NCI-H524 treated with DMSO at 0.1 percent for 48 hours (cell line): ENCODE results near the gene IZUMO2.

Source experiments
- DNase-seq: peaks from one replicate; lab custom pipeline; 2025; lab: John Stamatoyannopoulos, UW

The IZUMO2 gene

GRCh38 chr19:50162988-50163387 is at the start of gene IZUMO2:
IZUMO2 (minus strand) TSS chr19:50163281; CDS start chr19:50163194, 87 bp downstream.
- DNase-seq, result no peak

DNA sequence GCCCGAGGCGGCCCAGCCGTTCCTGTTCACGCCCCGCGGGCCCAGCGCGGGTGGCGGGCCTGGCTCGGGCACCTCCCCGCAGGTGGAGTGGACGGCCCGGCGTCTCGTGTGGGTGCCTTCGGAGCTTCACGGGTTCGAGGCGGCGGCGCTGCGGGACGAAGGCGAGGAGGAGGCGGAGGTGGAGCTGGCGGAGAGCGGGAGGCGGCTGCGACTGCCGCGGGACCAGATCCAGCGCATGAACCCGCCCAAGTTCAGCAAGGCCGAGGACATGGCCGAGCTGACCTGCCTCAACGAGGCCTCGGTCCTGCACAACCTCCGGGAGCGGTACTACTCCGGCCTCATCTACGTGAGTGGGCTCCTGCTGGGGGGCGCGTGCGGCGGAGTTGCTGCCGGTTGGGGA is 47.3 kb upstream of the IZUMO2 start:
- no peak for DNase-seq

DNA sequence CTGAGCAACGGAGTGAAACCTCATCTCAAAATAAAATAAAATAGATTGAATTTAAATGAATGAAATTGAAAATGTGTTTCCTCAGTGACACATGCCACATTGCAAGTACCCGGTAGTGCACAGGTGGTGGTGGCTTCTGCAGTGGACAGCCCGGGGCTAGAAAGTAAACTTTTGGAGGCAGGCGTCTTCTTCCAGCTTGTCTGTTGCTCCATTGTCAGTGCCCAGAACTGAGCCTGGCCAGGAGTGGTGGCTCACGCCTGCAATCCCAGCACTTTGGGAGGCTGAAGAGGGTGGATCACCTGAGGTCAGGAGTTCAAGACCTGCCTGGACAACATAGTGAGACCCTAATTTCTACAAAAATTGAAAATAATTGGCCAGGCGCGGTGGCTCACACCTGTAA is 46.0 kb upstream of the IZUMO2 start:
- DNase-seq, result no peak

GRCh38 chr19:50207730-50208129 is 44.6 kb upstream of the IZUMO2 start:
- no peak for DNase-seq

GRCh38 chr19:50206191-50206590 is 43.1 kb upstream of the IZUMO2 start:
- DNase-seq, result no peak

DNA sequence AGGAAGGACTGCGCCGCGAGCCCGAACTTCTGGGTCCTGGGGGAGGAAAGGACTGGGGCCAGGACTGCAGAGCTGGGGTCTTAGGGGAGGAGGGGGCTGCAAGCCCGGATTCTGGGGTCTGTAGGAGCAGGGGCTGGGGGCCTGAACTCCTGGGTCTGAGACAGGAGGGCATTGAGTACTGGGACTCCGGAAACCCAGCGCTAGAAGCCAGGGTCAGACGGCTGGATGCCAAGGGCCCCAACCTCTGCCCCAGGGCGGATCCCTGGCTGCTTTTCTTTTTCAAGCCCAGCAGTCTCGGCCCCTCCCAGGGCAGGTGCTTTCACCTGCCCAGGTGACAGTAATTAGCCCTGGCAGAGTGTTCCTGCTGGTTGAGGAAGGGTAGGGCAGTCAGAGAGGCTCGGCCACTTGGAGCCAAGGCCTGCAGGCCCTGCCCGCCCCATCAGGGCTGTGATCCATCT is 42.6 kb upstream of the IZUMO2 start:
- no peak for DNase-seq

GRCh38 chr19:50204811-50205675 is 42.0 kb upstream of the IZUMO2 start:
- DNase-seq, result no peak

DNA sequence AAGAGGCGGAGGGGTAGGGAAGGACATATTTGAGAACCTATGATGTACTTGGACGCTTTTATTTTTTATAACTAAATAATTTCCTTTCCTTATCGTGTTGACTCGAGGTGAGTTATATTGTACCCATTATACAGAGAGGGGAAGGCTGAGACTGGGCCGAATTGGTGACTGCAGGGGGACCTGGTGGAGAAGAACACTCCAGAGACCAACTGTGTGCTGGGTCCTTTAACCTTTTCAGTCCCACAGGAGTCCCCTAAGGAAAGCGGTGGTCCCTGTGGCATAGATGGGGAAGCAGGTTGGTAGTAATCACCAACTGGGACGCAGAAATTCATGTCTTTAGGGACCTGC is 41.0 kb upstream of the IZUMO2 start:
- DNase-seq, result no peak

DNA sequence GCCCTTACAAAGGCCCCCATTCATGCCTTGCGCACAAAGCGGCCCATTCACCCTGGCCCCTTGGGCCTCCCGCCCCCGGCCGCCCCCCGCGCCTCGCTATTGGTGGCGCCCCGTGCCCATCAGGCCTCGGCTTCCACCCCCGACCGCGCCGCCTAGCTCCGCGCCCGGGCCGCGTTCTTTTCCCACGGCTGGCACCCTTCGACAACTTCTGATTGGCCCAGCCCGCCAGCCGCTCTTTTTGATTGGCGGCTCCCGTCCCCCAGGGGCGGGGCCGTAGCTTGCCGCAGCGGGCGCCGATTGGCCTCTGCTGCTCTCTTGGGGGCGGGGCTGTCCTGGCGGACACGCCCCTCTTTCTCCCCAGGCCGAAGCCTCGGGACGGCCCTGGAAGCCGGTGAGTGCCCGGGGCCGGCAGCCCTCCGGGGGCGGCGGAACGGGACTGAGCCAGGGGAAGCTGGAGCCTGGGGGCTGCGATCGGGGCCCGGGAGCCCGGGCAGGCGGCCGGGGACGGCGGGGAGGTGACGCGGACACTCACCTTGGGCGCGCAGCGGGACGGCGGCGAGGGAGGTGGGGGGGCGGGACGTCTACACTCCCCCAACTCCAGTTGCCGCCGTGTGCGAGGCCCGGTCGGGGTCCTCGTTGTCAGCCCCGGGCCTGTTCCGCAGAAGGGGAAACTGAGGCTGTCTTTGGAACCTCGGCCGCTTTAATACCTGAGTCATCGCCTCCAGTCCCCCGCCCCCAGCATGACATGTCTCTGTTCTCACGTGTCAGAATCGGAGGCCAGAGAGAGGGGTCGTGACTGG is 40.4 kb upstream of the IZUMO2 start, which contains the start of gene MYH14:
Gene MYH14 (plus strand): TSS at position 342 of the 800 bp plus-strand sequence. CDS start 6,744 bp downstream, outside the sequence.
- DNase-seq, result no peak

DNA sequence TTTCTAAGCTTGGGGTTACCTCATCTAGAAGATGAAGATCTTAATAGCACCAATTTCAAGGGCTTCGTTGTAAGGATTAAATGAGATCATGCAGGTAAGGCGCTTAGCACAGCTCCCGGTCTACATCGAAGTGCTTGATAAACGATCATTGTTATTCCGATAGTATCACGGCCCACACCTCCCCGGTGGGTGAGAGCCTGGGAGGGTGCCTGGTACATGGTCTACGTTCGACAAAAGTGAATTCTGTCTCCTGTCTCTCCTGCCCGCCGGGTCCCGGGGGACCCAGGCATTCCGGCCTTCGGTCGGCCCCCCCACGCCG is 39.8 kb upstream of the IZUMO2 start:
- DNase-seq, result no peak

DNA sequence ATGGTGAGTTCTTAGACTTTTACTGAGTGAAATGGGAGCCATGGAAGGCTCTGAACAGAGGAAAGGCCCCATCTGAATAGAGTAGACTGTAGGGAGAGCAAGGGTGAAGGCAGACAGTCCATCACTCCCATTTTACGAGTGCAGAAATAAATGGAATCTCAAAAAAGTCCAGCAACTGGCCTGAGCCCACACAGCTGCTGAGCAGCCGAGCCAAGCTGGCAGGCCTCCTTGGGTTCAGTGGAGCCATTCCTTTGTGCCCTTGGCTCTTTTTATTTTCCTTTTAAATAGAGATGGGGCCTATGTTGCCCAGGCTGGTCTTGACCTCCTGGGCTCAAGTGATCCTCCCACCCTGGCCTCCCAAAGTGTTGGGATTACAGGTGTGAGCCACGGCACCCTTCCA is 39.3 kb upstream of the IZUMO2 start:
- no peak for DNase-seq

- DNase-seq, result no peak
Measured at GRCh38 chr19:50199259-50199555, 36.1 kb upstream of the IZUMO2 start.

DNA sequence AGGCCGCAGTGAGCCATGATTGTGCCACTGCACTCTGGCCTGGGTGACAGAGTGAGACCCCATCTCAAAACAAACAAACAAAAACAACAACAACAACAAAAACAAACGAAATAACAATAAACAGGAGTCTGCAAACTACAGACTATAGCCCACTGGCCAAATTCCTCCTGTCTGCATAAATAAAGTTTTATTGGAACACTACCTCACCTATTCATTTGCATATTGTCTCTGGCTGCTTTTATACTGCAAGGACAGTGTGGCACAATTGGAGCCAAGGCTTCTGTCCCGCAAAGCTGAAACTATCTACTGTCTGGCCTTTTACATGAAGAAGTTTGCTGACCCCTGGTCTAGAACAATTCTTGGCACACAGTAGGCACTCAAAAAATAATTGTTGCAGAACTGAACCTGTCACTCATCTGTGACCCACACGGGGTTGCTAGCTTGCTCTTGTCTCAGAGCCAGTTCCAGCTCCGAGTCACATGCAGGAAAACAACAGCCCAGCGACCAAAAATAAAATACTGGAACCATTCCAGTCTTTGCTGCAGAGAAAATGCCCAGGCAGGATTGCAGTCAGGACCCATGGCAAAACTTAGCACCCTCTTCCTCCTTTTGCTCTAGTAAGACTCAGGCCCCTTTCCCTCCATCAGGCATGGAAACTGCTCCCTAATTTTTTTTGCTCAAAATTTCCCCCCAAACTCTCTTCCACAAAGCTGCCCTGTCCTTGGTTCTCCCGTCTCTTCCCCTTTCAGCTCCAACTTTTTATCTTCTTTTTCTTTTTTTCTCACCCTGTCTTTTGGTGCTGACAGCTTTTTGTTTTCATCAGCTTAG is 35.6 kb upstream of the IZUMO2 start:
- no peak for DNase-seq

DNA sequence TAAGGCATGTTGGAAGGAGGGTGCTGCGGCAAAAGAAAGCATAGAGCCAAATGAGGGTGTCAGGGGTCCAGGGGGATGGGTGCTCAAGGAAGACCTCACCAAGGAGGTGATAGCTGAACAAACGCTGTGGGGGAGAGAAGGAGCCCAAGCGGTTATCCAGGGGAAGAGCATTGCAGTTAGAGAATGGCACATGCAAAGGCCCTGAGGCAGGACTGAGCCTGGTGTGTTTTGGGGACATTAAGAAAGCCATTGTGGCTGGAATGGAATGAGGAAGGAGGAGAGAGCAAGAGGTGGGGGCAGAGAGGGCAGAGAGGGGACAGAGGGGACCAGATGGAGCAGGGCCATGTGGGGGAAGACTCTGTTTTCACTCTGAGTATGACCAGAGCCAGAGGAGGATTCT is 34.3 kb upstream of the IZUMO2 start:
- DNase-seq, result no peak

- no peak for DNase-seq
Measured at GRCh38 chr19:50196322-50196932, 33.3 kb upstream of the IZUMO2 start.

DNA sequence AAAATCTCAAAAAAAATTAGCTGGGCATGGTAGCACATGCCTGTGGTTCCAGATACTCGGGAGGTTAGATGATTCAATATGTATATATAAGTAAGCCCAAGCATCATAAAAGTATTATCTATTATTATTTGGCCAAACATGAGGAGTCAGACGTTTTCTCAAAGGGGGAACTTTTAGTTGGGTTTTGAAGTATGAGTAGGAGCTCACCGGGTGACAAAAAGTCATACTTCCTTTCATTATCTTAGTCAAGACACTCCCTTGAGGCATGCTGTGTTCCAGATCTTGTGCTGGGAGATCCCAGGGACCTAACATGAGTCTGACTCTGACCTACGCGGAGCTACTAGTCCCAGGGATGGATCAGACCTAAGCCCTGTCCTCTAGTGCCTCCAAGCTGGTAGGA is 32.1 kb upstream of the IZUMO2 start:
- DNase-seq, result no peak

DNA sequence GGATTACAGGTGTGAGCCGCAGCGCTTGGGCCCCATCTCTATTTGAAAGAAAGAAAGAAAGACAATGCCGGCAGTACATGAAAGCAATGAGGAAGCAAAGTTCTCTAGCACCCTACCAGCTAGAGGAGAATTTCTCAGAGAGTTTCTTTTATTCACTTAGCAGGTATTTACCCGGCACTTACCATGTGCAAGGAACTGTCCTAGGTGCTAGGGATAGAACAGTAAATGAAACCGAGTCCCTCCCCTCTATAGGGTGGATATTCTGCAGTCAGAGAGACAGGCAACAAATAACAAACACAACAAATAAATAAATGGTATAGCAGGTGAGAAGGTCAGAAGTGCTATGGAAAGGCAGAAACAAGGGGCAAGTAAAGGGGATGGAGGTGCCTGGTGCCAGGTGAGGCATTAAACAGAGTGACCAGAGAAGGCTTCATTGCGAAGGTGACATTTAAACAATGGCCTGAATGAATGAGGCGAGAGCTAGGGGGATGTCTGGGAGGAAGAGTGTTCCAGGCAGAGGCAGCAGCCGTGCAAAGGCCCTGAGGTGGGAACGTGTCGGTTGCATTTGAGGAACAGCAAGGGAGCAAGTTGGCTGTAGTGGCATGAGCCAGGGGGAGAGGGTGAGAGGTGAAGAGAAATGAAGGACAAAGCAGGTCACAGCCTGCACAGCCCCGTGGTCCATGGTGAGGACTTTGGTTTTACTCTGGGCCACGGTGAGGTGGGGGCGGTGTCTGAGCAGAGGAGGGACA is 29.6 kb upstream of the IZUMO2 start:
- DNase-seq, result no peak

DNA sequence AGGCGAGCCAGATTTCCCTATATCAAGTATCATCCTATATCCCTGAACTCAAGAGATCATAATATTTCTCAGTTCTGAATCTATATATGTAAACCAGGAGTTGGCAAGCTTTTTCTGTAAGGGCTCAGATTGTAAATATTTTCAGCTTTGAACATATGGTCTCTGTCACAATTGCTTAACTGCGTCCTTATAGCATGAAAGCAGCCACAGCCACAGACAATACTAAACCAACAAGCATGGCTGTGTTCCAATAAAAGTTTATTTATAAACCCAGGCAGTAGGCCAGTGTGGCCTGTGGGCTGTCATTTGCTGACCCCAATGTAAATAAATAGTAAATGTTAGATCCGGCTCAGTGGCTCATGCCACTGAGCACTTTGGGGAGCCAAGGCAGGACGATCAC is 28.1 kb upstream of the IZUMO2 start:
- DNase-seq, result no peak

GRCh38 chr19:50190439-50190891 is 27.4 kb upstream of the IZUMO2 start:
- DNase-seq, result no peak

DNA sequence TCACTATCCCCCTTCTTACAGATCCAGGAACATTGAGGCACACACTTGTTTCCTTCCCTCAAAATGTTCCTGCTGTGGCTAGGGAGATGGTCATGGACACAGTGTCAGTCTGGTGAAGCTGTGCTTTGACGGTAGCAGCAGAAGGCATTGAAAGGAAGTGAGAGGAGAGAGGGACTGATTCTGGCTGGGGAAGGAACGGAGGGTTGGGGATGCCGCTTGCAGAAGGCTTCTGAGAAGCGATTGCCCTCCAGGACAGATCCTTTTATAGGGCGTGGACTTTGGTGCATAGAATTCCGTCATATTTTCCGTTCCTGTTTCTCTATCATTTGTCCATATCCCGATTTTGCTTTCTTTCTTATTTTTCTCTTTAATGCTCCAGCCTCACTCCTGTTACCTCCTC is 26.2 kb upstream of the IZUMO2 start:
- no peak for DNase-seq

GRCh38 chr19:50187937-50188336 is 24.9 kb upstream of the IZUMO2 start:
- DNase-seq, result no peak
